A549 treated with DMSO at 1 μM for 4 hours (cell line): ENCODE data around the gene GOT1. TPM values are rescaled to one million over a fixed set of nuclear protein-coding genes. Genes with fewer than 3 reads are reported as not detected.

Experiments used
- total RNA-seq: library from RNA; stranded (reverse); fragments of 200-300 nt; extraction: Qiagen RNA extraction; gene quantifications from 5 replicates; pipeline ENCODE4 v1.2.3, GENCODE V29; 2022; ENCODE audit warnings: low read depth

Gene GOT1
- 34.2 to 40.8 TPM (median 34.9 TPM) in 5 replicates for total RNA-seq

DNA sequence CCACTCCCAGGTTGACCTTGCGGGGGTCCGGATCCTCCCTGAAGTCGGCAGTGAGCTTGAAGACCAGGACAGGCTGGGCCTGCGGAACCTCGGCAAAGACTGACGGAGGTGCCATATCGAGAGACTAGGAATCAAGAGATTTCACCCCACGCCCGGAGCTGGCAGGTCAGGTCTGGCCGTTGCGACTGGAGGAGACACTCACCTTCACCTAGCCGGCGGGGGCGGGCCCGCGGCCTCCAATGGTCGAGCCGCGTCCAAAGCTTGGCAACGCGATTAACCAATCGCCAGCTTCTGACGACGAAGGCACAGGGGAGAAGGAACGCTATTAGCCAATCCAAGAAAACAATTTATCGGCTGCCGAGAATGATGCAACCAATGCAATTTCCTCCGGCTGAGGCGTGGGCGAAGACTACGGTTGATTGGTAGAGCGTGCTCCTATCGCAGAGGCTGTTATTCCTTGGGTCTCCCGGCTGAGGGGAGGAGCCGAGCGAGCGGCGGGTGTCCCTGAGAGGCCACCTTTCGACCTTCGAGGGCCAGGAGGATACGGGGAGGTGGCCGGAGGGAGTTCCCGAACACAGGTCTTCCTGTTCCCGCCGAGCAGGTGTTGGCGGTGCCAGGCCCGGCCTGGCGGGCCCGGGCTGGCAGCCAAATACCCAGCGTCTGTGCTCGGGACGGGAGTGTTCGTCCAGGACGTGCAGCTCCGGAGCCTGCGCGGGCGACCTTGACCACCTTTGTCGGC is at the start of gene GOT1:
GOT1 (minus strand) TSS at position 174 of the 739 bp plus-strand sequence; CDS start at position 115, 59 bp downstream.

Other genes starting within 250 kb of the GOT1 start
- not detected in 5 replicates for gene HPSE2, start 194.8 kb downstream of the GOT1 start, total RNA-seq
- 19.0 to 22.4 TPM (median 21.5 TPM) in 5 replicates for gene CNNM1, start 101.3 kb downstream of the GOT1 start, total RNA-seq
- gene NKX2-3, start 102.3 kb upstream of the GOT1 start, total RNA-seq: 0.06 TPM in 1 of 5 replicates, not detected in the others
- 27.6 to 30.4 TPM (median 29.2 TPM) in 5 replicates for gene SLC25A28, start 189.8 kb upstream of the GOT1 start, total RNA-seq
- 14.1 to 19.3 TPM (median 17.9 TPM) in 5 replicates for gene ENTPD7, start 228.9 kb upstream of the GOT1 start, total RNA-seq